OCI-LY7 (cell line): ENCODE results near the gene CFAP206. TPM values are rescaled to one million over a fixed set of nuclear protein-coding genes. Genes with fewer than 3 reads are reported as not detected.

Experiments used
- BruUV-seq: library from RNA; stranded (reverse); fragments of 400-500 nt; replicated peaks from 2 replicates; lab custom pipeline; 2021; lab: Mats Ljungman, UMichigan
- CTCF ChIA-PET: fragments of 300-600 bp; sonication (Branson Sonifier 250); formaldehyde crosslinking; loops from one replicate; lab custom pipeline; 2022; ENCODE audit warnings: antibody characterized with exemption; ENCODE audit not compliant: unreplicated experiment; lab: Charles Lee
- POLR2A ChIA-PET: fragments of 300-600 bp; sonication (Branson Sonifier 250); formaldehyde crosslinking; loops from one replicate; lab custom pipeline; 2022; ENCODE audit warnings: antibody characterized with exemption; lab: Charles Lee
- DNase-seq: peaks from one replicate; pipeline ENCODE4 v3.0.0-alpha.2; 2015; ENCODE audit warnings: low spot score
- H2AFZ ChIP-seq: fragments of 200-600 bp; sonication (generic), shearing (Covaris generic); 2 replicates; pipeline ENCODE4 v1.6.1; 2014; ENCODE audit warnings: mild to moderate bottlenecking, antibody characterized with exemption, low read length, moderate library complexity
- H3K27ac ChIP-seq: fragments of 200-600 bp; sonication (generic); 2 replicates; pipeline ENCODE4 v1.5.1; 2014; ENCODE audit warnings: mixed run types, low read depth, mild to moderate bottlenecking, moderate library complexity, low read length, inconsistent platforms; ENCODE audit not compliant: poor library complexity, severe bottlenecking
- H3K36me3 ChIP-seq: fragments of 200-600 bp; sonication (generic); 2 replicates; pipeline ENCODE4 v1.6.1; 2014; ENCODE audit warnings: mild to moderate bottlenecking, antibody characterized with exemption, low read length, moderate library complexity, mixed read lengths; ENCODE audit not compliant: insufficient read depth
- H3K4me1 ChIP-seq: fragments of 200-600 bp; sonication (generic); 2 replicates; pipeline ENCODE4 v1.5.1; 2014; ENCODE audit warnings: mild to moderate bottlenecking, low read length; ENCODE audit not compliant: insufficient read depth, poor library complexity, severe bottlenecking
- H3K4me2 ChIP-seq: fragments of 200-600 bp; sonication (generic); 2 replicates; pipeline ENCODE4 v1.6.1; 2014; ENCODE audit warnings: mild to moderate bottlenecking, low read length
- H3K4me3 ChIP-seq: fragments of 200-600 bp; sonication (generic); 2 replicates; pipeline ENCODE4 v1.5.1; 2014; ENCODE audit warnings: mild to moderate bottlenecking, low read depth, low read length; ENCODE audit not compliant: poor library complexity, severe bottlenecking
- H3K79me2 ChIP-seq: fragments of 200-600 bp; sonication (generic); 2 replicates; pipeline ENCODE4 v1.6.1; 2016; ENCODE audit warnings: low read depth, mild to moderate bottlenecking, low read length, moderate library complexity, mixed read lengths; ENCODE audit not compliant: insufficient read depth
- H3K9me2 ChIP-seq: fragments of 200-600 bp; sonication (generic); 2 replicates; pipeline ENCODE4 v1.6.1; 2016; ENCODE audit warnings: mild to moderate bottlenecking, low read length, mixed read lengths; ENCODE audit not compliant: insufficient read depth
- H3K9me3 ChIP-seq: fragments of 200-600 bp; sonication (generic); 2 replicates; pipeline ENCODE4 v1.6.1; 2014; ENCODE audit warnings: mild to moderate bottlenecking, mixed run types, low read length, mixed read lengths
- H4K20me1 ChIP-seq: fragments of 200-600 bp; sonication (generic); 2 replicates; pipeline ENCODE4 v1.6.1; 2014; ENCODE audit warnings: mild to moderate bottlenecking, antibody characterized with exemption, low read length, moderate library complexity, mixed read lengths; ENCODE audit not compliant: insufficient read depth
- CTCF ChIP-seq: fragments of 200-600 bp; sonication (generic); conservative IDR thresholded peaks from 2 replicates; pipeline ENCODE4 v1.5.1; 2014; ENCODE audit warnings: mild to moderate bottlenecking, antibody characterized with exemption, low read length, moderate library complexity, mixed read lengths
- EZH2phosphoT487 ChIP-seq: fragments of 200-600 bp; sonication (generic); IDR thresholded peaks from 2 replicates; pipeline ENCODE4 v1.6.1; 2018; ENCODE audit warnings: low read depth, borderline replicate concordance, mild to moderate bottlenecking, mixed run types, antibody characterized with exemption, low read length, moderate library complexity, mixed read lengths
- intact Hi-C: fragments of 100-400 bp; cut with micrococcal nuclease; formaldehyde crosslinking; loops from one replicate; pipeline ENCODE4 v1.10.0; 2022; ENCODE audit not compliant: unreplicated experiment
- total RNA-seq, 2 experiments: library from RNA; depleted of rRNA in 1 of 2; stranded (reverse); fragments of >200 nt in 1 of 2; shearing (Covaris generic) in 1 of 2; gene quantifications; 2 replicates each; pipeline ENCODE4 v1.2.3, GENCODE V29; 2014 to 2022

CFAP206 gene
- total RNA-seq, 2 experiments from 2014 or later, result 0.19 to 0.32 TPM

DNA sequence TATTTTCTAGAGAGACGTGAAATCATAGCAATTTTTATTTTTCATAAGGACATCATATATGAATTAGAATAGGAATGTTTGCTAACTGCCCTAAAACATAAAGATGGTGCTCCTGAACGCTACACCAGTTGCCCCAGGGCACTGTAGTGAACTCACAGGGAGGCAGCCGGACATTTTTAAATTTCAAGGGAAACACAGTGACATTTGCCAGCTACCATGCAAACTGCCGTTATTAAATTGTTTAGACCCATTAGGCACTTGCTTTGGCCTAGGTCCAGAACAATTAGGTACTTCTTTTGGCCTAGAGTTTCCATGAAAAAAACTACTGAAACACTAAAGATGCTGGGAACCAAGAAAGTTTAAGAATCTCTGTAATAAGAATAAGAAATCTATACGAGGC is 24.9 kb upstream of the CFAP206 start:
- Histone ChIP-seq H3K4me3 (no peak overlapping the region), H2AFZ (no peak overlapping the region), H3K4me2 (no peak overlapping the region), H4K20me1 (no peaks in the 10 kb centered on the region), H3K4me1 (no peaks in the 10 kb centered on the region), H3K9me3 (no peaks in the 10 kb centered on the region), H3K27ac (no peak overlapping the region), H3K9me2 (no peaks in the 10 kb centered on the region), H3K36me3 (no peaks in the 10 kb centered on the region), H3K79me2 (no peaks in the 10 kb centered on the region)
- intact Hi-C loops, result no loop called here
- ChIA-PET POLR2A (no interaction called here), CTCF (no interaction called here)
- no peak for DNase-seq
- no peak for TF ChIP-seq CTCF
- no peak for TF ChIP-seq EZH2phosphoT487
- BruUV-seq, result no TSS peak

DNA sequence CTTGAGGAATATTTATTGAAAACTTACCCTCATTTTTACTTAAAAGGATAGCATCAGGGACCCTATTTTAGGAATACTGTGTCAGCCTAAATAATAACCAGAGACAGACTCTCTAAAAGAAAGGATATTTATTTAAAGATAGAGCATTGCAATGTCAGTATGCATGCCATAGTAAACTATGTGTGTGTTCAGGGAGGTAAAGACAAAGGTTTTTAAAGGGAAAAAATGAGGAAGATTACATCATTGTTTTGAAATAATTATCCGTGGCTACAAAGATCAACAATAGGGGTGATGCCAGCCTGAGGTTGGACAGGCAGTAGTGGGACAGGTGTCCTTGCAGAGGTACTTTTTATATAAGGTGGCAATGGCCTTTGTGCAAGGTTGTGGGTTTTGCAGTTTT is 23.7 kb upstream of the CFAP206 start:
- Histone ChIP-seq H3K4me3 (no peak overlapping the region), H3K4me1 (no peaks in the 10 kb centered on the region), H2AFZ (no peak overlapping the region; the same call in 1 of the 2 replicates), H3K4me2 (no peak overlapping the region), H3K27ac (no peak overlapping the region), H3K36me3 (no peaks in the 10 kb centered on the region), H3K79me2 (no peaks in the 10 kb centered on the region), H3K9me3 (no peaks in the 10 kb centered on the region), H4K20me1 (no peaks in the 10 kb centered on the region), H3K9me2 (no peaks in the 10 kb centered on the region)
- DNase-seq, result no peak
- intact Hi-C loops, result no loop called here
- ChIA-PET CTCF (no interaction called here), POLR2A (no interaction called here)
- TF ChIP-seq CTCF (no peak), EZH2phosphoT487 (no peak)
- BruUV-seq, result no TSS peak

GRCh38 chr6:87384449-87384848 is 23.3 kb upstream of the CFAP206 start:
- ChIA-PET POLR2A (interaction anchor here (0.6 to 1.3 kb wide), 3 partner anchors 20 to 575 kb away, joined by 3 to 5 read pairs (median 3); no protein-coding TSS in a partner anchor), CTCF (no interaction called here)
- Histone ChIP-seq H3K36me3 (no peaks in the 10 kb centered on the region), H2AFZ (no peak overlapping the region; the same call in 1 of the 2 replicates), H3K4me3 (no peak overlapping the region), H3K9me2 (no peaks in the 10 kb centered on the region), H3K79me2 (no peaks in the 10 kb centered on the region), H3K9me3 (no peaks in the 10 kb centered on the region), H3K27ac (no peak overlapping the region), H3K4me2 (no peak overlapping the region), H4K20me1 (no peaks in the 10 kb centered on the region), H3K4me1 (no peaks in the 10 kb centered on the region)
- TF ChIP-seq EZH2phosphoT487 (no peak), CTCF (no peak)
- BruUV-seq, result no TSS peak
- DNase-seq, result no peak
- intact Hi-C loops, result no loop called here
